GM21717 (cell line): Measurements from ENCODE around the gene CNIH3.

Experiments used
- ATAC-seq: cut with Tn5 transposase; IDR thresholded peaks from one replicate; pipeline ENCODE4 v1.9.1; 2021; ENCODE audit warnings: mild to moderate bottlenecking, moderate library complexity; ENCODE audit not compliant: unreplicated experiment

Gene CNIH3

GRCh38 chr1:224739997-224740684 is 124.0 kb downstream of the CNIH3 start:
- peak; percentile 77 for ATAC-seq

- ATAC-seq = no peak
These were observed 124.6 kb downstream of the CNIH3 start for GRCh38 chr1:224740685-224741052.

- ATAC-seq = no peak
These were observed 126.2 kb downstream of the CNIH3 start for GRCh38 chr1:224742349-224742748.

GRCh38 chr1:224743608-224744164 is 127.6 kb downstream of the CNIH3 start:
- ATAC-seq = no peak

- ATAC-seq = no peak
These were observed 128.4 kb downstream of the CNIH3 start for GRCh38 chr1:224744521-224744920.

GRCh38 chr1:224745394-224745793 is 129.3 kb downstream of the CNIH3 start:
- ATAC-seq = no peak

GRCh38 chr1:224745924-224746323 is 129.8 kb downstream of the CNIH3 start:
- peak; percentile 57 for ATAC-seq

GRCh38 chr1:224747578-224747977 is 131.5 kb downstream of the CNIH3 start:
- ATAC-seq = peak; percentile 58

GRCh38 chr1:224749916-224750315 is 133.8 kb downstream of the CNIH3 start:
- no peak for ATAC-seq

GRCh38 chr1:224751624-224752311 is 135.7 kb downstream of the CNIH3 start:
- ATAC-seq = no peak

GRCh38 chr1:224753491-224753890 is 137.4 kb downstream of the CNIH3 start:
- ATAC-seq = no peak

- ATAC-seq = no peak
These were observed 139.5 kb downstream of the CNIH3 start for GRCh38 chr1:224755586-224755985.

GRCh38 chr1:224757508-224757907 is 141.4 kb downstream of the CNIH3 start:
- no peak for ATAC-seq

GRCh38 chr1:224759135-224759534 is 143.0 kb downstream of the CNIH3 start:
- no peak for ATAC-seq

GRCh38 chr1:224759681-224760091 is 143.6 kb downstream of the CNIH3 start:
- ATAC-seq = no peak

GRCh38 chr1:224760163-224760562 is 144.0 kb downstream of the CNIH3 start:
- ATAC-seq = no peak

GRCh38 chr1:224761245-224761644 is 145.1 kb downstream of the CNIH3 start:
- no peak for ATAC-seq

- ATAC-seq = no peak
These were observed 145.9 kb downstream of the CNIH3 start for GRCh38 chr1:224762046-224762445.

- ATAC-seq = no peak
These were observed 146.6 kb downstream of the CNIH3 start for GRCh38 chr1:224762701-224763100.

GRCh38 chr1:224763126-224763775 is 147.1 kb downstream of the CNIH3 start:
- no peak for ATAC-seq

GRCh38 chr1:224766266-224766665 is 150.1 kb downstream of the CNIH3 start:
- no peak for ATAC-seq

- ATAC-seq = no peak
These were observed 150.9 kb downstream of the CNIH3 start for GRCh38 chr1:224767031-224767430.
